PFSK-1 (cell line): ENCODE results near the gene PDSS1.

Experiments
- FOXP2 ChIP-seq: optimal IDR thresholded peaks from 2 replicates; pipeline ENCODE3; 2011; ENCODE audit warnings: borderline replicate concordance, control low read depth, inconsistent platforms; ENCODE audit not compliant: insufficient read depth; ENCODE audit errors: extremely low read length, extremely low read depth
- POLR2AphosphoS5 ChIP-seq: IDR thresholded peaks from 2 replicates; pipeline ENCODE4 v1.6.1; 2012; ENCODE audit warnings: low read depth, mild to moderate bottlenecking, control low read depth, low read length, moderate library complexity
- REST ChIP-seq, 2 experiments: IDR thresholded peaks; 2 replicates each; pipeline versions ENCODE4 v1.6.1 to v1.8.0; 2011 to 2012; ENCODE audit warnings: low read depth in 2 of 2, low read length in 2 of 2, control low read depth in 1 of 2, inconsistent platforms in 1 of 2, mild to moderate bottlenecking in 1 of 2, moderate library complexity in 1 of 2; ENCODE audit not compliant: insufficient read depth in 1 of 2
- SIN3A ChIP-seq: IDR thresholded peaks from 2 replicates; pipeline ENCODE4 v1.6.1; 2012; ENCODE audit warnings: mild to moderate bottlenecking, low read length, moderate library complexity, borderline replicate concordance; ENCODE audit not compliant: insufficient read depth
- TAF1 ChIP-seq: IDR thresholded peaks from 2 replicates; pipeline ENCODE4 v1.6.1; 2012; ENCODE audit warnings: low read length, control low read depth, borderline replicate concordance; ENCODE audit not compliant: insufficient read depth

GRCh38 chr10:26776258-26776657 lies 78.8 kb downstream of the PDSS1 start:
- no peak for TF ChIP-seq REST (IDR thresholded peaks at IDR 0.05; ENCODE audit: insufficient read depth in 1 of 2, low read depth in 2 of 2, low read length in 2 of 2)
- TF ChIP-seq POLR2AphosphoS5, result no peak
- no peak for TF ChIP-seq TAF1
- TF ChIP-seq SIN3A, result no peak
- no peak for TF ChIP-seq FOXP2
